OCI-LY7 (cell line): ENCODE results near the gene MFSD6.

Source experiments
- EZH2phosphoT487 ChIP-seq: fragments of 200-600 bp; sonication (generic); IDR thresholded peaks from 2 replicates; pipeline ENCODE4 v1.6.1; 2018; ENCODE audit warnings: low read depth, borderline replicate concordance, mild to moderate bottlenecking, mixed run types, antibody characterized with exemption, low read length, moderate library complexity, mixed read lengths
- TF ChIP-seq, protein P1 (sequence below): fragments of 200-600 bp; sonication (generic); conservative IDR thresholded peaks from 2 replicates; pipeline ENCODE4 v1.5.1; 2014; ENCODE audit warnings: mild to moderate bottlenecking, antibody characterized with exemption, low read length, moderate library complexity, mixed read lengths

DNA sequence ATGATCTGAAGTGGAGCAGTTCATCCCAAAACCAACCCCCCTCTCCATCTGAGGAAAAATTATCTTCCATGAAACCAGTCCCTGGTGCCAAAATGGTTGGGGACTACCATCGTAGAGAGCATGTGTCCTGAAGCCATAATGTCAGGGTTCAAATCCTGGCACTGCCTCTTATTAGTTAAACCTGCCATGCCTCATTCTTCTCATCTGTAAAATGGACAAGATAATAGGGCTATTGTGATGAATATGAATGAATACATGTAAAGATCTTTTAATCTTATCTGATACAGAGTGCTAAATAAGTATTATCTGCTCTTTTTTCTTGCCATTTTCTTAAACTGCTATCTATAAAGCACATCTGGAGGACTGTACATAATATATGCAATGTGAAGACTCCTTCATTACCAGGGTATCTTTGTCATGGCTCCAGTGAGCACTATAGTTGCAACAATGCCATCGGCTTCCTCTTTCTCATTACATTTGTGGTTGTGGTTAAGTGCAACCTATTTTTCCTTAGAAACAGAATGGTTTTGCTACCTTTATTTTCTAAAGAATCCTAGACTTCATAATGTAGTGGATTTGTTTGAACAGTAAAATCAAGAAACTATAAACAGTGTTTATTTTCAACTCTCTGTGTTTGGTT, 27.0 kb downstream of the MFSD6 start:
- TF ChIP-seq, protein P1, sequence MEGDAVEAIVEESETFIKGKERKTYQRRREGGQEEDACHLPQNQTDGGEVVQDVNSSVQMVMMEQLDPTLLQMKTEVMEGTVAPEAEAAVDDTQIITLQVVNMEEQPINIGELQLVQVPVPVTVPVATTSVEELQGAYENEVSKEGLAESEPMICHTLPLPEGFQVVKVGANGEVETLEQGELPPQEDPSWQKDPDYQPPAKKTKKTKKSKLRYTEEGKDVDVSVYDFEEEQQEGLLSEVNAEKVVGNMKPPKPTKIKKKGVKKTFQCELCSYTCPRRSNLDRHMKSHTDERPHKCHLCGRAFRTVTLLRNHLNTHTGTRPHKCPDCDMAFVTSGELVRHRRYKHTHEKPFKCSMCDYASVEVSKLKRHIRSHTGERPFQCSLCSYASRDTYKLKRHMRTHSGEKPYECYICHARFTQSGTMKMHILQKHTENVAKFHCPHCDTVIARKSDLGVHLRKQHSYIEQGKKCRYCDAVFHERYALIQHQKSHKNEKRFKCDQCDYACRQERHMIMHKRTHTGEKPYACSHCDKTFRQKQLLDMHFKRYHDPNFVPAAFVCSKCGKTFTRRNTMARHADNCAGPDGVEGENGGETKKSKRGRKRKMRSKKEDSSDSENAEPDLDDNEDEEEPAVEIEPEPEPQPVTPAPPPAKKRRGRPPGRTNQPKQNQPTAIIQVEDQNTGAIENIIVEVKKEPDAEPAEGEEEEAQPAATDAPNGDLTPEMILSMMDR, result no peak
- TF ChIP-seq EZH2phosphoT487, result no peak
